ENCODE data around the gene RBMS1.

The RBMS1 gene

DNA sequence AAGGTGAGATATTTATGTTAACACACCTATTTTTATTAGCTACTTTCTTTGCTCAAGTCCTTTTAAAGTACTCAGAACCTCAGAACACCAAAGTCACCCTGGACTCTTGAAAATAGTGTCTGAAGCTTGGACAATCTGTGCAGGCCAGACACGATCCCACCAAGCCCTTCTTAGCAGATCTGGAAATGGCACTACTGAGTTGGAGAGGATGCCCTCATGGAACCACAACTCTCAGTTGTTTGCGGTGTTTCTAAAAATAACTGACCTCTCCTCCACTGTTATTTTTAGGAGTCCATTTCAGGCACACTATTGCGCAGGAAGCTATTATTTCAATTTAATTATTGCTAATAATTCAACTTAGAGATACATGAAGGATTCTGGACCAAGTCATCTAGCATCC is 190.1 kb downstream of the RBMS1 start:
- no peak for DNase-seq (ENCODE audit: low spot score)

DNA sequence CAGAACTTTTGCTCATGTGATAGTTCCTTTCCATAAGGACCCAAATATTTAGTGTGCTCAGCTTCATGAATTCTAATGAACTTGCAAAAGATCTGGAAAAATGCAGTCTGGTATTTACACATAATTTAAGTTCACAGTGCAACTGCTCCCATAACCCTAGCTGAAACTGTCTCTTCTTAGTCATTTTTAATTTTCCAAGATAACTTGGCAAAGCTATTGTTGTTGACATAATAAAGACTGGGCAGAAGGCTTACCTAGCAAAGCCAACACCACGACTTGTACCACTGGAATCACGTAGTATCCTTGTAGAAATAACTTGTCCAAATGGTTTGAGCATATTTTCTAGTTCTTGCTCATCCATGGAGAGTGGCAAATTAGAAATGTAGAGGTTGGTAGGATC is 190.5 kb downstream of the RBMS1 start:
- no peak for DNase-seq (ENCODE audit: low spot score)

DNA sequence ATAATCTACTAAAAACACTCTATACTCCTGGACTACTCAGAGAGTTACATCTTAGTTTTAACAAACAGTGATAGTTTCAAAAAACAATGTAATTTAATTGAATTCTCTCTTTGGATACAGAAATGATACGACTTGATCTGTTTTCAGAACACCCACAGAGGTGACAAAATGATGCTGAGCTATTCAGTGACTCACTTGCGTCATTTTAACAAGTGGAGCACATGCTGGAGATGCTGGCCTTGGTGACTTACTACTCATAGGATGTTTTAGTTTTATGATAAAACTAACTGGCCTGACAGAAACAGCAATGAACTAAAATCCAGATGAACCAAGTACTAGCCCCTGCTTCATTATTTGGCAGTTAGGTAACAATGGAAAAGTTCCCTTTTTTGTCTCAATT is 192.2 kb downstream of the RBMS1 start:
- DNase-seq (ENCODE audit: low spot score): no peak

DNA sequence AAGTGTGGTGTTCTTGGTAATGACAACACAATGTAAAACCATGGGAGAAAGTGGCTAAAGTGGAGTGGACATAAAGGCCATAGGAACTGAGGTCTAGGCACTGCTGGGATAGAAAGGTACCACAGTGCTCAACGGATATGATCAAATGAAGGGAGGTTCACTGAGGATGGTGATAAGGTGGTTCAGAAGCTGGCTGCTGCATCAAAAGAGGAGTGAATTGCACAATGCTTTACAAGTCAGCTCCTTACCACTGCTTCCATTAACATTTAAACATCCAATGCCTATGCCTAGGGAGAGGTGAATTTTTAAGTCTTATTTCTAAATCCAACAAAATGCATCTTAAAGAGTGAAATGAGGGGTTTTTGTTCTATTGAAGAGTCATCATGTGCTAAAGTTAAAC is 193.4 kb downstream of the RBMS1 start:
- no peak for DNase-seq (ENCODE audit: low spot score)

DNA sequence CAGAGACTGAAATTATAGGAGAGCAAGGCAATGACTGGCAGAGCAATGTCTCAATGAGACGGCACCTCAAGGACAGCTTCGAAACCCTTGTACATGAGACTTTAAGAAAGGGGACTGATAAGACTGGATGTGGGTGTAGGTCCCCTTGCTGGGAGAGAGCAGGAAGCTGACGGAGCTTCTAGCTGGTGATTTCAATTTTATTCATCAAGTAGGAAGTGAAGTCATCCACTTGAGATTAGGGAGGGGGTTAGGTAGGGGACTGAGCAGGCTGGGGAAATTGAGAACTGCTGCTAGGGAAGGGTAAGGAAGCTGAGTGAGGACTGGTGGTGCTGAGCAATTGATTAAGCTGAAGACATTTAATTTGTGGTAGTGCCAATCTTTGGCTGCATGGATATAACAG is 194.1 kb downstream of the RBMS1 start:
- no peak for DNase-seq (ENCODE audit: low spot score)

DNA sequence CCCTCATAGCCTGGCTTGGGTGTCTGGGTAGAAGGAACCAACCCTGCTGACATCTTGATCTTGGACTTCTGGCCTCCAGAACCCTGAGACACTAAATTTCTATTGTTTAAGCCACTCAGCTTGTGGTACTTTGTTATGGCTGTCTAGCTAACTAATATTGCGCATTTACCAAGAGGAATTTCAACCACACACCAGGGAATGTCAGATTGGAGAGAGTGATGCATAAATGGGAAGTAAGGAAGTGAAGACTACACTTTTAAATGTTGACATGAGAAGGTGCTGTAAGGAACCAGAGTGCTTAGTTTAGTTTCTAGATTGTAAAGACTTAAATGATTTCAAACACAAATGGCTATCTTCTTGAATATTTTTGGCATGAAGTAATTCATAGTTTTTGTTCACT is 194.6 kb downstream of the RBMS1 start:
- DNase-seq (ENCODE audit: low spot score): no peak

DNA sequence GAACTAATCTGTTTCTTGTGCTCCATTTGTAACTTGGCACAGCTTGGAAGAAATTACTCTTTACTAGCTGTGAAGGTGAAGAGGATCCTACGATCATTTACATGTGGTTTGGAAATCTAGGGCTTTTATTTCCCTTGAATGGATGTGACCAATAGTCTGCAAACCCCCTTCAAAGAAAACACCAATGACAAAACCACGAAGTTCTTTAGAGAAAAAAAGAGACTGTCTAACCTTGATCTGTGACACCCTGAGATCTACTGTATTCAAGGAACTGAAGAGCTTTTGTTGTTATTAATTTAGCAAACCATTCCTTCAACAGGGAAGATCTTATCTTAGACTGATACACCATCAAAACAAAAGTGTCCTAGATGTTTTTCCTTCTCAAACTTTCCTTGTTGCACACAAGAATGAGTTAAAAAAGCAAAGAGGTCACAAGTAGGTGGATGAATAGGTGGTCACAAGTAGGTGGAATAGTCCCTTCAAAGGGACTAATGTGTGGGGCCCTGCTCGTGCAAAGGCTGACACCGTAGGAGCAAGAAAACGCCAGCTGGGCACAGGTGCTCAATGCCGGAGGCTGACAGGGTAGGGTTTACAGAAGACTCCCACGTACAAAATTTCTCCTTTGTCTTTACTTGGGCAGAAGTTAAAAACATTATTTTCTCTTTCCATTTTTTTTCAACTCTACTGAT is 197.9 kb downstream of the RBMS1 start:
- no peak for DNase-seq (ENCODE audit: low spot score)

DNA sequence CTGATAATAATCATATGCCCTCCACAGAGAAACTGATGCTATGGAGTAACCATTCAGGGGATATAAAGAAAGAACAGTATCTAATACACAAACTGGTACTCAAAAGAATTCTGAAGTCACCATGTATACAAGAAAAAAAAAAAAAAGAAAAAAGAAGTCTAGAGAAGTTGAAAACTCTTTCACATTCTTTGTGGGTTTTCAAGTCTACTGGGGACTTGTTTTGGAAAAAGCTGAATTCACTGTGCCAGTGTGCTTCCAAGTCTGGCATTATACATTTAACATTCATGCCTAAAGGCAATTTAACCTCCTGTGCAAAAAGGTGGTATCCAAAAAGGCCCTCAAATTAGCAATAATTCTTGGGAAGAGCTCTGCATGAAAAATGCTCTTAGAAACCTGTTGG is 198.7 kb downstream of the RBMS1 start:
- DNase-seq (ENCODE audit: low spot score): no peak

DNA sequence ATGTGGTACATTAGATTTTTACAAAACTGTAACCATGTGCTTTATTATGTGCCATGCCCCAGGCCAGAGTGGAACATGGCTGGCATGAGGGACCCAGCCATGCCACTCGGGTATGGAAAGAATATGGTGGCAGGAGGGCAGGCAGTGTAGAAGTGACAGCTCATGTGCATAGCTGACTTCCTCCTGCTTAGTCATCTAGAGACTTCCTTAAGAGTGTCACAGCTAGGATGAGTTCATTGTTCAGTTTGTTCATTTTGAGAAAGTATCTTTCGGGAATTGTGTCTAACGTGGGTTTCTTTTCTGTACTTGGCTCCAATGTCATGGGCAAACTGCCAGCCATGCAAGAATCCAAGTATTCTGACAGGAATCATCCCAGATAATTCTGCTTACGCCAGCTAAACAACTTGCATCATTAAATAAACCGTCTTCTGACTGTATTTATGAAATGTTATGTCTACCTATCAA is 199.2 kb downstream of the RBMS1 start:
- no peak for DNase-seq (ENCODE audit: low spot score)

DNA sequence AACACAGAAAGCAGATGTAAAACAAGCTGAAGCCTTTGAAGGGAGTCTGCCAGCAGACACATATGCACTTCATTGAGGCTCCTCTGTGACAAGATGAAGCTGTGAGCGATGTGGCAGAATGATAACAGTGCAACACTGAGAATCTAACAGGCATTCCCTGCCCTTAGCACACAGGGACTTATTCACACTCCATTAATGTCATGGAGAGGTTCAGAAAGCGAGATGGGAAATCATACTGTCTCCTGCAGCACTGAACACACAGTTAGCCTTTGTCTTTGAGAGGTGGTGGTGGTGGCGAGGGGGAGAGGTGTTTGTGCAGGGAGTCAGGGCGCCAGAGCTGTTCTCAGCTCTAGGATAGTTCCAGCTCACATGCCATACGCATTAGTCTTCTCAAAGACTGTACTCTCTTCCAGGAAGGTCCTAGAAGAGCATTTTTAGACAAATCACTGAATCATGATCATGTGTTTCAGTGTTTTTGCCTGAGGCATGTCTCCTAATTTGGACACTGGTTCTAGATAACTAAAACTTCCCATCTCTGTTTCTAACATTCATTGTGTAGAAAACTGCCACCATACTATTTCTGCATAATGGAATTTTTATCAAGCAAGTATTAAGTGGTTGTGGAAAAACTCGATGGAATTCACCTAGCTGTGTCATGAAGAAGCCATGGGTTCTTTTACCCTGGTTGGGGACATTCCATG is 200.1 kb downstream of the RBMS1 start:
- no peak for DNase-seq (ENCODE audit: low spot score)

DNA sequence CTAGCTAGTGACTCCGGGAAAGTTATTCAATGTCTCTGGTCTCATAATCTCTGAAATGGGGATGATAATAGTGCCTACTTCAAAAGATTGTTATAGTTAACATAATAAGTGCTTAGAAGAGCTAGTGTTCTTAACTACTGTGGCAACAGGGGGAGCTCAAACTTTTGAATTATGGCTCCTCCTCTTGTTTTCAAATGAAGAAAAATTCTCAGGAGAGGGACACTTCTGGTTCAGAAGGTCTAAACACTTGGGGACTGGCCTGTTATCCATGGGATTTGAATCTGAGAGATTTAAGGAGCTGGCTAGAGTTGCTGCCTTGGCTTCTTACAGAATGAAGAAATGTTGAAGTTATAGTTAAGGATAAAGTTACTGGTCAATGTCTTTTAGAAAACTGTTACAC is 201.4 kb downstream of the RBMS1 start:
- no peak for DNase-seq (ENCODE audit: low spot score)

DNA sequence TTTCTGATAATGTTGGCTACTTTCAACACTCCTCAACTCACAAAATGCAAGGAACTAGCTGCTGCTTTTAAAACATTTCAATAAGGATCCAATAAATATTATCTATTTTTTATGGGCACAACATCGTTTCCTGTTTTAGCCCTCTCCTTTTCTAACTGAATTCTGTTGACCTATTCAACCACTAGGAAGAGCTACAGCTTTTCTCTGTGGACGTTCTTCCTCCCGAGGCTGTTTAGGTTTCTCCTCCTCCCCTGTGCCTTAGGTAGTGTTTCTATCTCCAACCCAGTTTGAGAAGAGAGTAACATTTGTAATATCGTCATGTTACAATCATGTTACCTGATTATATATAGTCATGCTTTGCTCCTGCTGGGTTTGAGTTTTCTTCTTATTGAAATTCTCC is 202.2 kb downstream of the RBMS1 start:
- no peak for DNase-seq (ENCODE audit: low spot score)

DNA sequence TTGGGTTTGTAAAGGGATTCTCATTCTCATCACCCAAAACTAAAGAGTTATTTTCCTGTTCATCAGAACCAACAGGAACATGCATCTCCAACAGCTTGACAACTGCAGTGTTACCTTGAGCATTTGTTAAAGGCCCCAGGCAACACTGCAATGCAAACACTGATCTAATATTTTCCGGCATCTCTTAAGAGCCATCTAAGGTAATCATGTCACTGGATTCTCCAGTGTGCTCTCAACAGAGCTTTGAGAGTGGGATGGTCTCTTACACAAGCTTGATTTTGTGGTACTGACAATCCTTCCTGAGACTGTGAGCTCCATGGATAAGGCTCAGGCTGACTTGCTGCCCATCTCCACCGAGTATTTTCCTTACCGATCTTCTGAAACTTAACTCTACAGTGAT is 203.0 kb downstream of the RBMS1 start:
- DNase-seq (ENCODE audit: low spot score): no peak

DNA sequence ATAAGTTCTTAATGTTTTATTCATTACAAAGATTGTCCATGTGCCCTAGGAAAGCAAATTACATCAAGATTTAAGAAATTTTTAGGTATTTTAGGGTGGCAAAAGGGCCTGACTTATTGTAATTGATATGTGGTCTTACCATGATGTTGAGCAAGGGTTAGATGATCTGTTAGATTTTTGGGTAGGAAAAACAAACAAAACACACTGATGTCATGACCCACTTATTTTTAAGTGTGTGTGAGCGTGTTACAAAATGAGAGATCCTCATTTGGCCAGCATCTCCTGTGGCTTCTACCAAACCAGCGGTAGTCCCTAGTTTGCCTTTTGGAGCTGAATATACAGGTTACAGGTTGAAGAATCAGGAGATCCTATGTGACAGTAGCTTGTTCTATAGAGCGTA is 203.8 kb downstream of the RBMS1 start:
- DNase-seq (ENCODE audit: low spot score): no peak

DNA sequence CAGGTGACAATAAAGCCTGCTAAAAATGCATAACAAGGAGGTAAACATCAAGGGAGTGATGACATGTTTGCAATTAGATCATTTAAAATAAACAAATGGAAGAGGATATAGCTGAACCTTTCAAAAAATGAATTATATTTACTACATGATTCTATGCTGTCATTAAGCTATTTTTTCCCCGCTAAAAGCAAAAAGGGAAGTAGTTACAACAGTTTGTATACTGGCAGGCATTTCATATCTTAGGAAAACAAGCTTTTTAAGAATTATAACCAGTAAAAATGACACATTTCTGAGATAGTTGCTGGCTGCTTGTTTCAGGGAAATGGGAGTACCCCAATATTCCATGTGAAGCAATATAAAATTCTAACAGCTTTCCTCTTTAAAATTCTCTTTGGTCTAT is 204.5 kb downstream of the RBMS1 start:
- DNase-seq (ENCODE audit: low spot score): no peak

DNA sequence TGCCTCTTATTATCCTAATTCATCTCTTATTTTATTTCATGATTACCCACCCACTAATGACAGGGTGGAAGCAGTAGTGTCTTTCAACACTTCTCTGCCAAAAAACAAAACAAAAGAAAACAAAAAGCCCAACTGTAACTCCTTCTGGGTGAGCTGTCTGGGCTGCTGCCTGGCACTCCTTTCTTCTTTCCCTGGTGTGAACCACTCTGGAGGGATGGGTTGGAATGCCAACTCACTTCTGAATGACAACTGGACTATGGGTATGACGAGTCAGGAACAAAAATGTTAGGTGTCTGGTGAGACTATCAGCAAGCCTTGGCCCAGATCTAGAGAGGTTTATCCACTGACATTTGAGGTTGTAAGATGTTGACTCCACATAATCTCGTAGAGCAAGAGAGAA is 205.3 kb downstream of the RBMS1 start:
- no peak for DNase-seq (ENCODE audit: low spot score)

DNA sequence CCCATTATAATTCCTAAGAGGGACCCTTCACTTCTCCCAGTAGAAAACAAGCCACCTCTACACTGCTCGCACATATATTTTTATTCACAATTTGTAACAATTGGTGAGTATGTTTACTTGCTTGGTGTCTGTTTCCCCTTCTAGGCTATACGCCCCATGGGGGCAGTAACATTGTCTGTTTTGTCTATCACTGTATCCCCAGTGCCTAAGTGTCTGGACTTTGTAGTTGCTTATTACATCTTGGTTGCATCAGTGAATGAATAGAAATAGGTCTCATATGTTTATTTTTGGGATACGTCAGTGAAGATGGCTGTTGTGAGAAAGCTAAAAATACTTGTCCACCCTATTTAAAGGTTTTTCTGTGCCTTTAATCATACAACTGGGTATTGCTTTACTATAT is 206.1 kb downstream of the RBMS1 start:
- DNase-seq (ENCODE audit: low spot score): no peak

DNA sequence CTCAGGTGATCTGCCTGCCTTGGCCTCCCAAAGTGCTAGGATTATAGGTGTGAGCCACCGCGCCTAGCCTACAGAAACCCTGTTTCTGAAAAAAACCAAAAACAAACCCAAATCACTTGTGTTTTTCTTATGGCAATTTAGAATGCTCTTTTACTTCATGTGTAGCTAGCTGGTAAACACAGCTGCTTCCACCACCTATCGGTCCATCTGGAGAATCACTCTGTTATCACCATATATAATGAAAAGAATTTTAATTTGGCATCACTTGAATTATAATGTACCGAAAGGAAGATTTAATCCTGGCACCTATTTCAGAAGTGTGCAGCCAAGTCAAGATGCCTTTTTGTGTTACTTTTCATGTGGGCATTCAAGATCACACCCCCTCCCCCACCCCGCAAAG is 207.1 kb downstream of the RBMS1 start:
- DNase-seq (ENCODE audit: low spot score): no peak

DNA sequence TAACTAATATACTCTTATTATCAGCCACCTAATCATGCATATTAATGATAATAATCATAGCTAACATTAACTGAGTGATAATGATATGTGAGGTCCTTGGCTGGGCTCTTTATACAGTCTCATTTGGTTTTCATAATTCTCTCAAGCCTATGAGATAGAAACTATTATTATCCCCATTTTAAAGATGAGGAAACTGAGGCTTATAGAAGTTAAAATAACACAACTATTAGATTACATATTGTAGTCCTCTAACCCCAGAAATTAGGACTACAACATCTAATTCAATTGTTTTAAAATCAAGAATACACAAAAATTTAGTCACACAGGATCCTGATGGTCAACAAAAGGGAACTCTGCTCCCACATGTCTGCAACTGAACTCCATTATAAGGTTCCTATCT is 209.9 kb downstream of the RBMS1 start:
- DNase-seq (ENCODE audit: low spot score): no peak

DNA sequence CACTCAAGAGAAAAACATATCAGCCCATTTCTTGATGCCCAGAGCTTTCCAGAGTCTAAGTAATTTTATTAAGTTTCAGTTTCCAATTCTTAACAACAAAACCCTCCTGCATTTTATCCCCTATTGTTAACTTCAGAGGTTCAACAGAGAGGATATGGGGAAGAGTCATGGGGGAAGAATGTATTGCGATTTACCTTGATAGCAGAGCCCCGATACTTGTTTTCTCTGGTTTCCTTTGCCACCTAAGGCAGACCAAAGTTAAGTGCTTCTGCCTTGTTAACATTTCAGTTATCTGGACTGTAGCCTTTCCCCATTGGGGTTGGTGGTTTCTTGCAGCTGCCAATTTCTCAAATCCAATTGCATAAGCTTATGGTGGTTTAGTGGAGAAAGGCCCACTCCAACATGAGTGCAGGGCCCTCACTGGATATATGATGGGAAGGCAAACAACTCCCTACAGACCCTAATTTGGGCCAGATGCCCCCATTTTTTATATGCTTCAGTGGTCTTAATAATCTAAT is 211.5 kb downstream of the RBMS1 start:
- no peak for DNase-seq (ENCODE audit: low spot score)

DNA sequence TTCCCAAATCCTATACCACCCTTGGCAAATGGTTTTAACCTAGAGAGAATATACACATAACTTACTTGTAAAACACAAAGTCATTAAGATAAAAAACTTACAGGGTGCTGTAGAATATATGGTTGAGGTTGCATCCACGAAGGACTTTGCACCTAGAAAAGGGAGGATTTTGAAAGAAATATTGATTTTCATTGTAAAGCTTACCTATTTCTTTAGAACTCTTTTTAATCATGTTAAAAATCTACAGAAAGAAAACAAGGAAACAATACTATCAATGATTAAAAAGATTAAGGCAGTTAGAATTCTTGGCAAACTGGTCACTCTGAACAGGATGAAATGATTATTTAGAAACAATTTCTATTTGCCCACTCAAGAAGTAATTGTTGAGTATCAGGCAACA is 212.4 kb downstream of the RBMS1 start:
- DNase-seq (ENCODE audit: low spot score): no peak

DNA sequence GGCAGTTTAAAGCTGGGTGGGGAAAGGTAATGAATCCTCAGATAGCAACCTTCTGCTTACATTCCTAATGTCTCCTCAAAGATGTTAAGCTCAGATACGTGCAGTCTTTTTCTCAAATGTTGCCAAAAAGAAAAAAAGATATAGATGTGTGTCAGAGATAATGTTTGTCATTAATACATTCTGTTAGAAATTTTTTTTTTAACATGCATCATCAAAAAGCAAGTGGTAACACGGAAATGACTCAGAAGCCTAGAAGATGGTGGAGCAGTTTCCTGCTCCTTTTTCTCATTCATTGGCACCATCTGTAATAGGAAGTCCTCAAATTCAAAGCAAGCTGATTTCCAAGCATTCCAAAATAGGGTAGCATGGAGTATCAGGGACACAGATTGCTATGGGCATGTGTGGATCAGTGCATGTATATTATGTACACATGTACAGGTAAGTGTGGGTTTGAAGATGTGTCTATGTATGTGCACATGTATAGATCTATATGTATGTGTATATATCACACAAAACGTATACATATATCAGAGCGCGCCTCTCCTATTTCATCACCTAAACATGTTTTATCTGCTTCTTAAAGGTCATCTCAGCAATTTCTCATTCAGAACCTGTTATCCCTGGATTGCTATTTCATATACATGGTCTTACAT is 213.7 kb downstream of the RBMS1 start:
- peak; percentile 32 for DNase-seq (ENCODE audit: low spot score)

DNA sequence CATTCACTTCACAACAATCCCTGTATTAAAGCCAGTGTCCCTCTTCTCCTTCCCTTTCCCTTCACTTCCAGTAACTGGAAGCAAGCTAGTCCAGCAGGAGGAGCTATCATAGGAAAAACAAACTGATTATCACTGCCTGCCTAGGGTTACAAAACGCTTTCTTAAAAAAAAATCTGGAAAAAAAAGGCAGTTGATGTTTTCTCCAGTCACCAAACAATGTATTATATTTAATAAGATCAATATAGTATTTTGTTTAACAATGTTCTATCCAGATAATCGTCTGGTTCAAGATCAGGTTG is 214.8 kb downstream of the RBMS1 start:
- DNase-seq (ENCODE audit: low spot score): no peak

All from CD4-positive, alpha-beta T cell treated with Interleukin-6 at 100 ng/mL for 8 hours (primary cell).